Retina (tissue), 1 donor: ENCODE measurements around the gene UBE2L3.
A peak's percentile ranks its signal among the peaks of the same experiment; 100 is the strongest.
"Not testable (repeated sequence)": the region's sequence is repeated elsewhere in the genome, so short reads cannot be mapped to it uniquely, and the experiment has no call there.

ENCODE experiments used
- DNase-seq: peaks from one replicate; pipeline ENCODE4 v3.0.0-alpha.2; 2016

The UBE2L3 gene

DNA sequence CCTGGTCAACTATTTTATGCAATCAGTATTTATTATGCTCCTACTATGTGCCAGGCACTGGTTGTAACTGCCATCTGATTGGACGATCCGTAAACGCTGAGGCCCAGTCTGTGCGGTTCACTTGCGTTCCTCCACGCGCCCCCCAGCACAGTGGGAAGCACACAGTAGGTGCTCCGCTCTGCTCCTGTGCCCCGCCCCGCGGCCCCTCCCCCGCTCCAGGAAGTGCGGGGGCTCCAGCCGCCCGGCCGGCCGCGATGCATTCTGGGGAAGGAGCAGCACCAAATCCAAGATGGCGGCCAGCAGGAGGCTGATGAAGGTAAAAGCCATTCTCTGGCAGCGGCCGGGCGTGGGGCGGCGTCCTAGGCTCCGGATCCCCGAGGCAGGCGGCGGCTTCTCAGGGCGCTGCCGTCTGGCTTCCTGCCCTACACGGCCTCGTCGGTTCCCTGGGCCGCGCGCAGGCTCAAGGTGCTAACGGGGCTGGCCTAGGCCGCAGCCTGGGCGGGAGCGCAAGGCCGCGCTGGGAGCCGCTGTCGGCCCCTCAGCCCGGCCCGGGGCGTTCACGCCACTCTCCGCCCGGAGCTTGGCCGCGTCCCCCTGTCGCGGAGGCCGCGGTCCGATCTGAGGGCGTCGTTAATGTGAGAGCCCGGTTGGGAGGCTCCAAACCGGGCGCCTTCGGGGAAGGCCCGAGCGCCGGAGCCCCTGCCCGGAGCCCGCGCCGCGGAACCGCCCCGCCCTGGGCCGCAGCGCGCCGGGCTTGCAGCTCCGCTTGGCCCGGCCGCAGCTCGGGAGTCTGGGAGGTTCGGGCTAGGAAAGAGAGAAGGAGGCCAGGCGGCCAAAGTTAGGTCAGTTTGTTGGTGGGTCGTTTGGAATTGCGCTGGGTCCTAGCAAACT is at the start of gene UBE2L3:
UBE2L3 (plus strand) TSS at position 259 of the 891 bp plus-strand sequence; CDS start at position 290, 31 bp downstream.
- peak; percentile 93 for DNase-seq

GRCh38 chr22:21526705-21527500 is 40.6 kb upstream of the UBE2L3 start:
- DNase-seq: not testable (repeated sequence)

GRCh38 chr22:21531525-21531924 is 36.0 kb upstream of the UBE2L3 start:
- not testable (repeated sequence) for DNase-seq

- not testable (repeated sequence) for DNase-seq
Measured at GRCh38 chr22:21532863-21533648, 34.5 kb upstream of the UBE2L3 start.

DNA sequence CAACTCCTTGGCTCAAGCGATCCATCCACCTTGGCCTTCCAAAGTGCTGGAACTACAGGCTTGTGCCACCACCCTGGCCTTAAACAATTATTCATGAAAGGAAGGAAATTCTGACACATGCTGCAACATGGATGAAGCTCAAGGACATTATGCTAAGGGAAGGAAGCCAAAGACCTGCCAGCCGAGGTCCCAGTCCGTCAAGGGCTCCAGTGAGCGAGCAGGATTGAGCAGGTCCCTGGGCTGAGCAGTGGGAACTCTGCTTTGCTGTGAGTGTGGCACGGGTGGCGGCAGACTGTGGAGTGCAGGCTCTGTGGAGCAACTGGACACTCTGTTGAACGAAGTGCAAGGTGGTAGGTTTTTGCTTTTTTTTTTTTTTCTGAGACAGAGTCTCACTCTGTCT is 27.7 kb upstream of the UBE2L3 start:
- DNase-seq: not testable (repeated sequence)

DNA sequence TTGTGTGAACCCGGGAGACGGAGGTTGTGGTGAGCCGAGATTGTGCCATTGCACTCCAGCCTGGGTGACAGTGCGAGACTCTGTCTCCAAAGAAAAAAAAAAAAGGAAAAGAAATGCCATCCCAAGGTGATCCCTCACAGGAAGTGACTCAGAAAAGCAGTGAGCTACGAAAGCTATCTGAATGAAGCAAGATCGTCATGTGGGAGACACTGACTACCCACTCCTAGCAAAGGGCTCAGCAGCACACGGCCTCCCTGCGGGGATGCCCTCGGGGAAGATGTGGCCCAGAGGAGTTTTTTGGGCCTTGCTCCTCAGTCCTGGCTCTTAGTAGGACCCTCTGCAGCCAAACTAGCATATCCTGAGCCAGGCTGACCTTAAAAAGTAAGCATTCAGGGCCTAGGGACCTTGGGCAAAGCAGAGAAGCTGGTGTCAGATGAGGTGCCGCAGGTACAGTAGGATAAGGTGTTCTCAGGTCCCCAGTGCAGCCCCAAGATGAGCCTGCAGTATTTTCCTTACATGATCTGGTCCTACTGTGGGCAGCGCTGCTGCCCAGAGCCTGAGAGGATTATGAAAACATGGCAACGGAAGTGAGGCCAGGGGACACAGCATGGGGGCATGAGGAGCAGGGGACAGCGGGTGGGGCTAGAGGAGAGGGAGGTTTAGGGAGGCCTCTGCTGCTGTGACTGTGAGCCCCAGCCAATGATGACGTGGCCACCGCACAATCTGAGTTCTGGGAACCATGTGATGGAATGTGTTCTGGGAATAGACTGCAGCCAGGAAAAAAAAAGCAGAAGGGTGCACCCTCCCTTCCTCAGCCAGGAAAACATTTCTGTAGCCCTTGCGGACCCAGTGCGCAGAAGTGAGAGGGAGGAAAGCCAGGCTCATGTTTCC is 22.8 kb upstream of the UBE2L3 start:
- not testable (repeated sequence) for DNase-seq

- not testable (repeated sequence) for DNase-seq
Measured at GRCh38 chr22:21549558-21549957, 18.0 kb upstream of the UBE2L3 start.

- DNase-seq: not testable (repeated sequence)
Measured at GRCh38 chr22:21550008-21550677, 17.4 kb upstream of the UBE2L3 start.

- DNase-seq: not testable (repeated sequence)
Measured at GRCh38 chr22:21550678-21551047, 16.9 kb upstream of the UBE2L3 start.

DNA sequence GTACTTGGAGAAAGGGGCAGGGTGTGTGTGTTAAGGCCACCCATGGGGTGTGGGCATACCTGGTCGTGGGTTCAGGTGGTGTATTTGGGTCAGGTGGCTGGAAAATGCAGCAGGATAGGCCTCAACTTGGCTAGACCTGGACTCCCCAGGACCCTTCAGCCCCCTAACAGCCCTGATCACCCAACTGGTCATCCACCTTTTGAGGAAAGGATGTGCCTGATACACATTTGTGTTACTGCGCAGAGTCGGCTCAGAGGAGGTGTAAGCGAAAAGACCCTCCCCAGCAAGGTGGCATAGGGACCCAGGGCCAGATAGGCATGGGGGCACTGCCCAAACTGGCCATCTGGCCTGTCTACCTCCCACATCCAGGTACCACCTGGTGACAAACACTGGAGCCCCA is 16.2 kb upstream of the UBE2L3 start, which contains the start of gene RIMBP3C:
RIMBP3C (minus strand) TSS at position 101 of the 400 bp plus-strand sequence. CDS start 485 bp downstream, outside the sequence.
- DNase-seq: not testable (repeated sequence)

GRCh38 chr22:21559345-21560125 is 8.0 kb upstream of the UBE2L3 start:
- not testable (repeated sequence) for DNase-seq

DNA sequence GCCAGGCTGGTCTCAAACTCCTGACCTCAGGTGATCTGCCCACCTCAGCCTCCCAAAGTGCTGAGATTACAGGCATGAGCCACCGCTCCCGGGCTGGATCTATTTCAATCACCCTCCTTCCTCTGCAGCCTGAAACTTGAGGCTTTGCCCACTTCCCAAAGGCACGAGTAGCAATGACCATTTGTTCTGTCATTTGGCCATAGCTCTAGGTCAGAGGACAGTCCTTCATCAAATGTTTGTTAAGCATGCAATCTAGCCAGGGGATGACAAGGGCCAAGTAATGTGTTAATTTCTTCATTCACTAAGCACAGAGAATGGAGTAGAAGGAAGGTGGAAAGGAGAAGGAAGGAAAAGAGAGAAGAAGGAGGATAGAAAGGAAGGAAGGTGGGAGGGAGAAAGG is 6.9 kb upstream of the UBE2L3 start:
- DNase-seq: not testable (repeated sequence)

DNA sequence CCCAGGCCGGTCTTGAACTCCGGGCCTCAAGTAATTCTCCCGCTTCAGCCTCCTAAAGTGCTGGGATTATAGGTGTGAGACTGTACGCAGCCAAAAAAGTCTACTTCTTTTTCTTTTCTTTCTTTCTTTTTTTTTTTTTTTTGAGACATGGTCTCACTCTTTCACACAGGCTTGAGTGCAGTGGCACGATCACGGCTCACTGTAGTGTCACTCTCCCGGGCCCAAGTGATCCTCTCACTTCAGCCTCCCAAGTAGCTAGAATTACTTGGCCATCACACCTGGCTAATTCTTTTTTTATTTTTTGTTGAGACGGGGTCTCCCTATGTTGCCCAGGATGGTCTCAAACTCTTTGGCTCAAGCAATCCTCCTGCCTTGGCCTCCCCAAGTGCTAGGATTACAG is 3.6 kb upstream of the UBE2L3 start:
- DNase-seq: no peak

- no peak for DNase-seq
Measured at GRCh38 chr22:21564411-21564810, 3.1 kb upstream of the UBE2L3 start.

- DNase-seq: peak; percentile 28
Measured at GRCh38 chr22:21568347-21569075, 997 bp downstream of the UBE2L3 start.

DNA sequence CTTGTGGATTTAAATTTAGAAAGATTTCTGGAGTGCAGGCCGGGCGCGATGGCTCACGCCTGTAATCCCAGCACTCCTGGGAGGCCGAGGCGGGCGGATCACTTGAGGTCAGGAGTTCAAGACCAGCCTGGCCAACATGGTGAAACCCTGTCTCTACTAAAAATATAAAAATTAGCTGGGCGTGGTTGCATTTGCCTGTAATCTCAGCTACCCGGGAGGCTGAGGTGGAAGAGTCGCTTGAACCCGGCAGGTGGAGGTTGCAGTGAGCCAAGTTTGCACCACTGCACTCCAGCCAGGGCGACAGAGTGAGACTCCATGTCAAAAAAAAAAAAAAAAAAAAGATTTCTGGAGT is 1.5 kb downstream of the UBE2L3 start:
- not testable (repeated sequence) for DNase-seq

- DNase-seq: no peak
Measured at GRCh38 chr22:21569459-21570170, 2.1 kb downstream of the UBE2L3 start.

DNA sequence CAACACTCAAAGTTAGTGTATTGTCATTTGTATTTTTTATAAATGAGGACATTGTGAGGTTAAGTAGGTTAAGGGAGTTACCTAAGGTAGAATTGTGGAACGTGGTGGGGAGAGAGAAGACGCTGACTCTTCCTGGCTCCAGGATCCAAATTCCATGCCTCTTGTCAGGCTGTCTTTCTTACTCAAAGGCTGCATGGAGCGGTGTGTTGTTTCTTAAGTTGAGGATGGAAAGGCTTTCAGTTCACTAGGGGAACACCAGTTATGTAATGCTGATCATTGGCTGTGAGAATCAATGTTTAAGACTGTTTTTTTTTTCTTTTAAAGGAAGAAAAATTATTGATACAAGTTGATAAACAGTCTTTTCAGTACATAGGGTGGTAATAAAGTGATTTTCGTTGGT is 2.9 kb downstream of the UBE2L3 start:
- DNase-seq: no peak

- DNase-seq: no peak
Measured at GRCh38 chr22:21571679-21572078, 4.2 kb downstream of the UBE2L3 start.
